HEK293 (cell line): ENCODE data around the gene KDSR.
A peak's percentile ranks its signal among the peaks of the same experiment; 100 is the strongest.

Experiments
- GLI2 ChIP-seq: fragments of 450-650 bp; formaldehyde crosslinking; IDR thresholded peaks from 2 replicates; pipeline ENCODE4; 2017; ENCODE audit warnings: missing biosample characterization, missing genetic modification characterization, low read depth, borderline replicate concordance
- IKZF3 ChIP-seq: fragments of 450-650 bp; IDR thresholded peaks from 2 replicates; pipeline ENCODE4 v1.5.0; 2018; ENCODE audit warnings: missing biosample characterization, mild to moderate bottlenecking, missing genetic modification characterization, moderate library complexity
- PRDM10 ChIP-seq: fragments of 450-650 bp; formaldehyde crosslinking; IDR thresholded peaks from 2 replicates; pipeline ENCODE4 v1.5.1; 2016; ENCODE audit warnings: missing biosample characterization, missing genetic modification characterization
- REST ChIP-seq: fragments of 450-650 bp; formaldehyde crosslinking; IDR thresholded peaks from 2 replicates; pipeline ENCODE4 v1.5.1; 2016; ENCODE audit warnings: missing biosample characterization, missing genetic modification characterization
- SALL2 ChIP-seq: fragments of 450-650 bp; formaldehyde crosslinking; IDR thresholded peaks from 2 replicates; pipeline ENCODE4 v1.5.0; 2017; ENCODE audit warnings: missing biosample characterization, mild to moderate bottlenecking, missing genetic modification characterization, borderline replicate concordance
- SCRT1 ChIP-seq: fragments of 450-650 bp; formaldehyde crosslinking; IDR thresholded peaks from 2 replicates; pipeline ENCODE4 v1.5.1; 2016; ENCODE audit warnings: missing biosample characterization, missing genetic modification characterization, borderline replicate concordance
- ZBTB7A ChIP-seq: fragments of 450-650 bp; formaldehyde crosslinking; IDR thresholded peaks from 2 replicates; pipeline ENCODE4 v1.5.1; 2016; ENCODE audit warnings: low read depth, missing biosample characterization, missing genetic modification characterization
- ZFP37 ChIP-seq: fragments of 450-650 bp; formaldehyde crosslinking; IDR thresholded peaks from 2 replicates; pipeline ENCODE4 v1.5.1; 2016; ENCODE audit warnings: missing biosample characterization, missing genetic modification characterization
- ZNF114 ChIP-seq: fragments of 450-650 bp; formaldehyde crosslinking; IDR thresholded peaks from 2 replicates; pipeline ENCODE4 v1.5.0; 2017; ENCODE audit warnings: missing biosample characterization, missing genetic modification characterization
- ZNF133 ChIP-seq: fragments of 450-650 bp; formaldehyde crosslinking; IDR thresholded peaks from 2 replicates; pipeline ENCODE4 v1.5.1; 2016; ENCODE audit warnings: missing biosample characterization, missing genetic modification characterization
- ZNF169 ChIP-seq: fragments of 450-650 bp; formaldehyde crosslinking; IDR thresholded peaks from 2 replicates; pipeline ENCODE4 v1.5.1; 2016; ENCODE audit warnings: missing biosample characterization, missing genetic modification characterization
- ZNF174 ChIP-seq: fragments of 450-650 bp; formaldehyde crosslinking; IDR thresholded peaks from 2 replicates; pipeline ENCODE4 v1.5.0; 2017; ENCODE audit warnings: missing biosample characterization, mild to moderate bottlenecking, missing genetic modification characterization
- ZNF184 ChIP-seq: fragments of 450-650 bp; IDR thresholded peaks from 2 replicates; pipeline ENCODE4 v1.5.1; 2018; ENCODE audit warnings: missing biosample characterization, mild to moderate bottlenecking, missing genetic modification characterization
- ZNF214 ChIP-seq: fragments of 450-650 bp; formaldehyde crosslinking; IDR thresholded peaks from 2 replicates; pipeline ENCODE4 v1.5.1; 2017; ENCODE audit warnings: missing biosample characterization, mild to moderate bottlenecking, missing genetic modification characterization, borderline replicate concordance
- ZNF280D ChIP-seq: fragments of 450-650 bp; formaldehyde crosslinking; IDR thresholded peaks from 2 replicates; pipeline ENCODE4 v1.5.1; 2016; ENCODE audit warnings: missing biosample characterization, missing genetic modification characterization
- ZNF335 ChIP-seq: fragments of 450-650 bp; formaldehyde crosslinking; conservative IDR thresholded peaks from 2 replicates; pipeline ENCODE4 v1.5.1; 2016; ENCODE audit warnings: missing biosample characterization, missing genetic modification characterization
- ZNF426 ChIP-seq: fragments of 450-650 bp; formaldehyde crosslinking; IDR thresholded peaks from 2 replicates; pipeline ENCODE4 v1.5.1; 2017; ENCODE audit warnings: missing biosample characterization, missing genetic modification characterization, mild to moderate bottlenecking, inconsistent platforms, moderate library complexity
- ZNF488 ChIP-seq: fragments of 450-650 bp; formaldehyde crosslinking; IDR thresholded peaks from 2 replicates; pipeline ENCODE4 v1.5.1; 2016; ENCODE audit warnings: missing biosample characterization, missing genetic modification characterization
- ZNF513 ChIP-seq: fragments of 450-650 bp; IDR thresholded peaks from 2 replicates; pipeline ENCODE4 v1.5.1; 2018; ENCODE audit warnings: missing biosample characterization, missing genetic modification characterization
- ZNF544 ChIP-seq: fragments of 450-650 bp; formaldehyde crosslinking; IDR thresholded peaks from 2 replicates; pipeline ENCODE4 v1.5.0; 2017; ENCODE audit warnings: missing biosample characterization, missing genetic modification characterization
- ZNF560 ChIP-seq: fragments of 450-650 bp; formaldehyde crosslinking; IDR thresholded peaks from 2 replicates; pipeline ENCODE4 v1.5.1; 2017; ENCODE audit warnings: missing biosample characterization, missing genetic modification characterization, borderline replicate concordance
- ZNF610 ChIP-seq: fragments of 450-650 bp; formaldehyde crosslinking; IDR thresholded peaks from 2 replicates; pipeline ENCODE4 v1.5.1; 2016; ENCODE audit warnings: missing biosample characterization, missing genetic modification characterization, borderline replicate concordance
- ZNF645 ChIP-seq: fragments of 450-650 bp; formaldehyde crosslinking; IDR thresholded peaks from 2 replicates; pipeline ENCODE4; 2016; ENCODE audit warnings: missing biosample characterization, missing genetic modification characterization
- ZNF707 ChIP-seq: fragments of 450-650 bp; formaldehyde crosslinking; IDR thresholded peaks from 2 replicates; pipeline ENCODE4 v1.5.1; 2016; ENCODE audit warnings: missing biosample characterization, missing genetic modification characterization

Gene KDSR

GRCh38 chr18:63317982-63318888, 48.8 kb downstream of the KDSR start (continued):
- TF ChIP-seq ZNF280D, result no peak
- no peak for TF ChIP-seq ZNF560 (tag by site-specific recombination)
- 0 out of 2 replicates have a peak, but pooled peaks have one; percentile 31 for TF ChIP-seq ZNF610 (tag by site-specific recombination)
- TF ChIP-seq ZNF426, result no peak
- no peak for TF ChIP-seq SALL2 (tag by site-specific recombination)
- TF ChIP-seq ZNF488 (tag by site-specific recombination), result no peak
- TF ChIP-seq ZNF184 (tag by site-specific recombination), result no peak
- TF ChIP-seq GLI2, result no peak
- TF ChIP-seq ZNF335, result peak; percentile 38
- no peak for TF ChIP-seq REST (tag by site-specific recombination)
- no peak for TF ChIP-seq ZNF707 (tag by site-specific recombination)
- no peak for TF ChIP-seq ZNF169 (tag by site-specific recombination)
- TF ChIP-seq ZNF513 (tag by site-specific recombination), result no peak
- TF ChIP-seq ZNF114, result no peak
- no peak; the same call in 1 of the 2 replicates for TF ChIP-seq ZNF133
- peak; percentile 51; the same call in 1 of the 2 replicates for TF ChIP-seq ZFP37
- no peak for TF ChIP-seq ZNF214 (tag by site-specific recombination)
- no peak for TF ChIP-seq ZNF174
- peak; percentile 68; the same call in 1 of the 2 replicates for TF ChIP-seq SCRT1
- TF ChIP-seq ZNF645 (tag by site-specific recombination), result no peak
- TF ChIP-seq ZBTB7A (tag by site-specific recombination), result peak; percentile 44; the same call in 1 of the 2 replicates
- no peak; the same call in 1 of the 2 replicates for TF ChIP-seq IKZF3 (tag by site-specific recombination)
- TF ChIP-seq ZNF544 (tag by site-specific recombination), result no peak
- no peak for TF ChIP-seq PRDM10 (tag by site-specific recombination)
